GM19467 (cell line): ENCODE results near the gene ABLIM2.

Experiments used
- ATAC-seq: cut with Tn5 transposase; IDR thresholded peaks from one replicate; pipeline ENCODE4 v1.9.1; 2021; ENCODE audit warnings: mild to moderate bottlenecking, moderate library complexity; ENCODE audit not compliant: unreplicated experiment

Gene ABLIM2

DNA sequence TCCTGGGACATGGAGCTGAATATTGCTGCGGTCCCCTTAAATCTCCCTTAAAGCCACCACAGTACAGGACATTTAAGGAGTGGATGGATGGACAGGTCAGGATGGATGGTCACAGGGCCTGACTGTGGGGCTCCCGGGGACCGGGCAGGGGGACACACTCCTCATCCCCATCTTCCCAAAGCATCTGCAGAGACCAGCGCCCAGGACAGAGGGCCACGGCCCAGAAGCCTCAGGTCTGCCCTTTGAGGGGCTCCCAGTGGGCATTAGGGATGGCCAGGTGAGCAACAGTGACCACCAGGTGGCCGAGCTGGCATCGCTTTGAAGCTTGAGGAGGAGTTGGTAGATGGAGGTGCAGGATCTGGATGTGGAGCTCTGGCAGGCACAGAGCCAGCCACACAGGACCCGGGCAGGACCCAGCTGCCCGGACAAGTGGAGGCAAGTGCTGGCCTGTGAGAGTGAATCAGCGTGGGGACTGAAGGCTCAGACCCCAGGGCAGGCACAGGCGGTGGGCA lies 51.4 kb downstream of the ABLIM2 start:
- no peak for ATAC-seq

DNA sequence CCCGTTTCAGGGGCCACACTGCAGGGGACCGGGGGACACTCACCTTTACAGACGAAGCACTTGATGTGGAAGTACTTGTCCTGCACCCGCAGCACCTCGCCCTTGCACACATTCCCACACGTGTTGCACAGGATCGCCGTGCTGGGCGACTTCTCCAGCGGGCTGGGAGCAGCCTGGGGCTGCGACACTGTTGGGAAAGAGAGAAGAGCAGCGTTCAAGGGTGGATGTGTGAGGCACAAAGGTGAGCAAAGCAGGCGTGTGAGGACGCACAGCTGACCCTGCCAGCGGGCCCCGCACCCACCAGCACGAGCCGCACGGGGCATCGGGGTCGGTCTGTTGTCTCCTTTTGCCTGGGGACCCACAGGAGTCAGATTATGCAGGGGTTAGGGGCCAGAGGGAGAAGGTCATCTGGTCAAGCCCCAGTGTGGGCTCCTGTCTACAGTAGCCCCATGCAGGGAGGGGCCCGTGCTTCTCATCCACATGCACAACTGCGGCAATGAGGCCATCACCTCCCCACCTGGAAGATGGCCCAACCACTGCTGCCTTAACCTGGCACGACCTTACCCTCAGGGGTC lies 52.1 kb downstream of the ABLIM2 start:
- no peak for ATAC-seq

- no peak for ATAC-seq
These were observed 53.1 kb downstream of the ABLIM2 start for GRCh38 chr4:8105306-8106100.

DNA sequence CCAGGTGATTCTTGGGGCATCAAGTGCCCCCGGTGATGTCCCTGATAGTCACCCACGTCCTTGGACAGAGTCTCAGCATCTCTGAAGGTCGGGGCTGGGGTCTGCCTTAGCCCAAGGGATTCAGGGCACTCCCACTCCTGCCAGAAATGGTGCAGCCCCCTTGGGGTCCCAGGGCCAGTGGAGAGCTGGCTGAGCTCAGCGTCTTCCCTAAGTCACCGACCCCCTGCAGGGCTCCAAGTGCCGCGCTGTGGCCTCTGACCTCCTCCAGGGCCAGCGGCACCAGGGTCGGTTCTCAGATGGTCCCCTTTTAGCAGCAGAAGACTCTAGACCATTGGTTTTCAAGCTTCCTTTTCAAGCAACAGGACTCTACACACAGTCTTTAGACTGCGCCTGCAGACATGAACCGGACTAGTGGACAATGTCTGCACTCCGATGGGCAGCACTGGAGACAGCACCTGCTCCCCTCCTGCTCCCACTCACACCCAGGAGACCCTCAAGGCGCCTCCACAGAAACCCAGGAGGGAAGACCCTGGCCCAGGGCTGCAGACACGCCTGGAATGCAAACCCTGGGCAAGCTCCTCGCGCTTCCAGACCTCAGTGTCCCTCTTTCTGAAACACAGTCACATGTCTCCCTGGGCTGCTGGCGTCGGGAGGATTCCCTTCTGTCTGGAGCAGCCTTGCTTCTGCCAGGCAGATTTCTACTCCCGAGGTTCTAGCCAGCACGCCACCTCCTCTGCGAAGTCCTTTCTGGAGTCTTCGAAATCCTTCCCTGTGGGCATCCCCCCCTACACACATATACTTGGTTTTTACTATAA lies 53.9 kb downstream of the ABLIM2 start:
- no peak for ATAC-seq

- ATAC-seq: no peak
These were observed 54.9 kb downstream of the ABLIM2 start for GRCh38 chr4:8103421-8104390.

DNA sequence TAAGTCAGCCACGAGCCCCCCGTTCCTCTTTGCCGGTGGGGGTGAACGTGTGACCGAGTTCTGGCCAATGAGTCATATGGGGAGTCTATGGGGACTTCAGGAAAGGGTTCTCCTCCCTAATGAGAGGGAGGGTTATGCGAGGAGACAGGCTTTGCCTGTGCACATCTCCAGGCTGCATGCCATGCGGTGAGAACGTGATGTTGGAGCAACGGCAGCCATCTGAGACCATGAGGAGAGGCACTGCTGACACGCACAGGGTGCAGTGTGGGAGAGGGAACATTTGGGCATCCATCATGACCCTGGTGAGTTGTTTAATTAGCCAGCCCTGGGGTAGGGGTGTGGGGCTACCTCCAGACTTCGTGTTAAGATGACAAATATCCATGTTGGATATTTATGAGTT lies 55.8 kb downstream of the ABLIM2 start:
- ATAC-seq: no peak

DNA sequence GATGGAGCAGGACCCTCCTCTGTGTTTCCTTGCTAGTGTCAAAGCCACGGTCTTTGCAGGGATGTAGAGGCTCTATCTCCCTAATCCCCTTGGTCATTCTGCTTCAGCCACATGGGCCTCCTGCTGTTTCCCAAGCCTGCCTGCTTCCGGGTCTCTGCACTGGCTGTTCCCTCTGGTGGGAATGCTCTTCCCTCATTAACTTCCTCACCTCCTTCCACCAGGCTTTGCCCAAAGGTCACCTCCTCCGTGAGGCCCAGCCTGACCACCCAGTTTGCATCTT lies 56.6 kb downstream of the ABLIM2 start:
- ATAC-seq: no peak

GRCh38 chr4:8101213-8102075 lies 57.2 kb downstream of the ABLIM2 start:
- no peak for ATAC-seq

GRCh38 chr4:8099981-8100464 lies 58.6 kb downstream of the ABLIM2 start:
- no peak for ATAC-seq

DNA sequence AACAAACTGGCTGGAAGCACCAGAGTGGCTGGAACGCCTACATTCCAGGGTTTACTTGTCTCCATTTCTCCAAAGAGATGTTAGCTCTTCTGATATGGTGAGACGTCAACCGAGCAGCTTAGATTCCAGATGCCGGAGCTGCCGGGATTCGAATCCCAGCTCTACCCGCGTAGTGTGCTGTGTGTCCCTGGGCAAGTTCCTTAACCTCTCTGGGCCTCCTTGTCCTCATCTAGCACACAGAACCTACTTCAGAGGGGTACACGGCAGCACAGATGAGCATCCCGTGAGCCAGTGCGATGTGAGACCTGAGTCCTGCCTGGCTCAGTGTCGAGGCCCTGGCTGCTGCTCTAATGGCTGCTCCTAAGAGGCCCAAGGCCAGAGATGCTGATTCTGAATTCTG lies 60.1 kb downstream of the ABLIM2 start:
- no peak for ATAC-seq

DNA sequence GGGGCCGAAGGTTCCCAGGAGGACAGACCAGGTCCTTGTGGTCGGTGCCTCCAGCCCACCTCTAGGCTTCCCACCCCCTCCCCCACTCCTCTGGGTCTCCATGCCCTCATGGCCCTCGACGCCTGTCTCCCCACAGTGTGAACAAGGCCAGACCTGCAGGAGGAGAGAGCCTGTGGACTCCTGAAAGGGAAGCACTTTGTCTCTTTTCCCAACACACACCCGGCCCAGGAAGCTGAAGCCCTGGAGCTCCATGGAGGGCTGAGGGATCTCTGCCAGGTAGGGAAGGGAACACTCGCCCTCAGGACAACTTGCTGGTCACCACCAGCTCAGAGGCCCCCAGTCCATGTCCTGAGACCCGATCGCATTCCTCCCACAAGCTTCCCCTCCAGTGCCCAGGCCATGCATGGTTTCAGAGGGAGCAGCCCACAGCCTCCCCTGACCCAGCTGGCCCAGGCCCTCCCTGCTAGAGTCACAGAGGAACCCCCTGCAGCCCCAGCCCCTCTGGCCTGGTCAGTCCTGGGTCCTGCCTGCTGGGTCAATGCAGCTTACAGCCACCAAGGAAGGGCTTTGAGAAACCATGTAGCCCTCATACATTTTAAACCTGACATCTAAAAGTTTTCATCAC lies 60.8 kb downstream of the ABLIM2 start:
- ATAC-seq: no peak

DNA sequence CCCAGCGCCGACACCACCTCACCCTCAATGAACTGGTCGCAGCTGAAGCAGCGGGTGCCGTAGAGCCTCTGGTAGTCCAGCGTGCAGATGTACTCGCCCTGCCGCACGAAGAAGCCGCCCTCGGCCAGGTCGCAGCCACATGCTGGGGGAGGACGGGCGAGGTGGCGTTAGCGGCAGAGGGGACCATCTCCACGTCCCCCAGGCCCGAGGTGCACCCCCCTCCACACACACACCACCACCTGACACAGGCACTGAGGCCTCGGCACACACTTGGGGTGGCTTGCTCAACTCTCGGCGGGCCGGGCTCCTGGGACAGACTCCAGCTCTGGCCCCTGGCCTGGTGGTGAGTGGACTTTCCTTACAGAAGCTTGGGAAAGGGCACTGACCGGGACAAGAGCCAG lies 61.5 kb downstream of the ABLIM2 start:
- no peak for ATAC-seq

DNA sequence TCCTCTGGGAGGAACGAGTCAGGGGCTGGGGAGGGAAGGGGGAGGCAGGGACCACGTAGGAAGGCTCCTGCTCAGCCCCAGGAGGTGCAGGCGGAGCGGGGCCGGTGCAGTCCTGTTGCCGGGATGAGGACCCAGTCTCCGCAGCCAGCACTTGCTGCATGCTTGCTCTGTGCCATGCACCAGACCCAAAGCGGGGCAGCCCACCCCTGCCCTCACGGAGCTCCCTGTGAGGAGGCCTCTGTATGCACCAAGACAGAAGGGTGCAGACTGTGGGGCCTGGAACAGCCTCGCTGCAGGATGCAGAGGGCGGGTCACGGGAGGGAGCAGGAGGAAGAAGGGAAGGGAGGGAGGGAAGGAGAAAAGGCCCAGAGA lies 61.9 kb downstream of the ABLIM2 start:
- no peak for ATAC-seq

DNA sequence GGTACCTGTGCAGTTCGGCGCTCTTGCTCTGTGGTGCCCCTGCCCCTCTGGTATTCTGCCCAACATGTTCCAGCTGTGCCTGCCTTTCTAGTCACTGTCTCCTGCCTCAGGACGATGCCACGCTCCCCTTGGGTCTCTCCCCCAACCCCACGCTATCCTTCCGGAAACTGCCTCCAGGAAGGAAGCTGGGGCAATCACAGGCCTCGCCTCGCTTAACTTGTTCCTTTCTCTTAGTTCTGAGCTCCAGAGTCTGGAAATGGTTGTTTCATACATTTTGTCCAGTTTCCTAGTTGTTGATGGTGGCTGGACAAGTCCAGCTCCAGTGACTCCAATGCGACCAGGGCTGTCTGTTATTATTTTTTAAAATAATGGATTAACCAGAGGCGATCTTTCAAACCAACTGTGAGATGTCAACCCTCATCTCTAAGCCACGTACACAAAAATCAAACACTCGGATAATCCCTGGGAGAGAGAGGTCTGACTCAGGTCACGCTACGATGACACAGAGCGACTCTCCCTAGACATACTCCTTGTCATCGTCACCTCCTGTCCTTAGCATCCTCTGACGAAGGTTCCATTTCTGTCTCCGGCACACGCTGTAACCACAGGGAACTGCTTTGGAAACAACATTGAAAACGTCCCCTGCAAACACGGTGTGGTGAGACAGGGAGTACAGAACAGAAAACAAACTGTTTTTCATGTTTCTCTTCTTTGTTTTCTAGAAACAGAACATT lies 62.5 kb downstream of the ABLIM2 start:
- no peak for ATAC-seq

DNA sequence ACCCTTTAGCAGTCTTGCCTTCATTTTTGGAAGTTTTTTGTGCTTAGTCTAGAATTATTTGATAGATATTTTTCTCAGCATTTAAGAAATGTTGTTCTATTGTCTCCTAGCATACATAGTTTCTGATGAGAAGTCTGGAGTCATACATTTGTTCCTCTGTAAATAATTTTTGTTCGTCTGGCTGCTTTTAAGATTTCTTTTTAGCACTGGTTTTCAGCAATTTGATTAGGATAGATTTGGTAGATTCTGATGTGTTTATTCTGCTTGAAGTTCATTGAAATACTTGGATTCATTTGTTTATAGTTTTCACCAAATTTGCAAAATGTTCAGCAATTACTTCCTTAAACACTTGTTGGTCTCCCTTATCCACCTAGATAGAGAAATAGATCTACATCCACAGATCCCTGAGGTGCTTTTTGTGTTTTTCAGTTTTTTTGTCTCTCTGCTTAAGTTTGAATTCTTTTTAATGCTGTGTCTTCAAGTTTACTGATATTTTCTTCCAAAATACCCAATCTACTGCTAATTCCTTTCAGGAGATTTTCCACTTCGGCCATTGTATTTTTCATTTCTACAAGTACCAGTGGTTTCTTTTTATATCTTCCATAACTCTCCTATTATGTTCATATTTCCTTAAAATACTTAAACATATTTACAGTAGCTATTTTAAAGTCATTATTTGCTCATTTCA lies 64.9 kb downstream of the ABLIM2 start:
- ATAC-seq: no peak

- no peak for ATAC-seq
These were observed 66.3 kb downstream of the ABLIM2 start for GRCh38 chr4:8092282-8092681.

DNA sequence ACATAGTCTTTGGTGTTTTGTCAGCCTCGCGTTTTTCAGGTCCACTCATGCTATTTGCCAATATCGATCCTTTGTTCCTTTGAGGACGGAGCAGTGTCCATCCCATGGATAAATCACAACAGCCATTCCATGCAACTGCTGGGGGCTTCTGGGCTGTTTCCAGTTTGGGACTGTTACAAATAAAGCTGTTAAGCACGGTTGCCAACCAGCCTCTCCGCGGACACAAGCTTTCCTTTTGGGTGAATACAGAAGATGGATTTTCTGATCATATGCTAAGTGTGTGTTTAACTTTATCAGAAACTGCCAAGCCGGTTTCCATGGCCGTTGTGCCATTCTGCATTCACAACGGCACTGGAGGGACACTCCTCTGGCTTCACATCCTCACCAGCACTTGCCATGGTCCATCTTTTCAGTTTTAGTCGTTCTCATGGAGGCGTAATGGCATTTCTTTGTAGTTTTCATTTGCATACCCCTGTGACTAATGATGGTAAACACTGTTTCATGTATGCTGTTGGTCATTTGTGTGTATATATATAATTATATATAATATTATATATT lies 67.8 kb downstream of the ABLIM2 start:
- no peak for ATAC-seq

DNA sequence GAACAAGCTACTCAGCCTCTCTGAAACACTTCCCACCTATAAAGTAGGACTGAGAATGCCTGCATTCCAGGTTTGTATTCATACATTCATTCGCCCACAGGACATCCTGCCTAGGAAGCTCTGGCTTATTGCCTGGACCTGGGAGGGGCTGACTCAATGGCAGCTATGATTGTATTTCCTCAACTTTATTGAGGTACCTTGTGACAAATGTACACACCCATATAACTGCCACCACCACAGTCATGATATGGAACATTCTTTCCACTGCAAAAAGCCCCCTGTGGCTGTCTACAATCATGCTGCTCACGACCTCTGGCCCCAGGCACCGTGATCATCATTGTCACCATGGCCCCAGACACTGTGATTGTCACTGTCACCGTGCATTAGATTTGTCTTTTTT lies 68.3 kb downstream of the ABLIM2 start:
- no peak for ATAC-seq
